Lower leg skin (tissue), 4 donors: ENCODE measurements around the gene OTOS. TPM values are rescaled to one million over a fixed set of nuclear protein-coding genes. Genes with fewer than 3 reads are reported as not detected.

Experiments
- DNase-seq, 2 donors: peaks; one replicate each; pipeline ENCODE4 v3.0.0-alpha.2; 2019; ENCODE audit warnings: low spot score in 2 of 2
- H3K4me3 ChIP-seq: fragments of 200-600 bp; sonication (generic); 2 replicates; pipeline ENCODE4 v1.5.1; 2017; ENCODE audit warnings: mild to moderate bottlenecking, low read depth; ENCODE audit not compliant: poor library complexity, severe bottlenecking
- CTCF ChIP-seq, 3 donors: fragments of 450-650 bp; IDR thresholded peaks; one replicate each; pipeline ENCODE4 v1.5.1; 2016; ENCODE audit warnings: antibody characterized with exemption in 3 of 3, mild to moderate bottlenecking in 3 of 3, moderate library complexity in 2 of 3
- POLR2A ChIP-seq, 2 donors: fragments of 450-650 bp; IDR thresholded peaks; one replicate each; pipeline ENCODE4 v1.6.1; 2016 to 2017; ENCODE audit warnings: antibody characterized with exemption in 2 of 2, mild to moderate bottlenecking in 1 of 2, moderate library complexity in 1 of 2
- WGBS, 2 donors: methylation state at CpG; one replicate each; pipeline ENCODE4 v1.1.5; 2018; 5-methylcytosine and 5-hydroxymethylcytosine counted together
- intact Hi-C: fragments of 100-400 bp; cut with DNase I; formaldehyde crosslinking; loops from one replicate; pipeline ENCODE4 v1.15.0; 2023; ENCODE audit warnings: low total_unique reads
- total RNA-seq, 4 donors: library from RNA; depleted of rRNA; stranded (reverse); fragments of >200 nt; gene quantifications; one replicate each; pipeline ENCODE4 v1.1.0, GENCODE V29; 2016

The OTOS gene
- total RNA-seq, 4 donors from 2014 or later, result not detected

- H3K4me3 ChIP-seq, result no peak overlapping the region
Observed at GRCh38 chr2:240144649-240145261, 4.3 kb upstream of the OTOS start.

GRCh38 chr2:240143801-240144648 lies 3.6 kb upstream of the OTOS start:
- no peak for TF ChIP-seq POLR2A (IDR thresholded peaks at IDR 0.05)
- peak in 1 of 3 donors; percentile 86 for TF ChIP-seq CTCF (IDR thresholded peaks at IDR 0.05)
- DNase-seq, result peak; percentile 45 to 94
- intact Hi-C loops, result loop anchor here (5.0 to 10.0 kb wide), 2 partner anchors 87 to 1109 kb away; no protein-coding TSS in a partner anchor
- no peak overlapping the region for H3K4me3 ChIP-seq
- WGBS, 2 donors, result 44 to 45% methylated on average over 28 to 29 of the region's 36 CpGs

More at GRCh38 chr2:240144649-240145261, 4.3 kb upstream of the OTOS start:
- no peak for TF ChIP-seq CTCF (IDR thresholded peaks at IDR 0.05)
- TF ChIP-seq POLR2A (IDR thresholded peaks at IDR 0.05), result no peak
- no peak for DNase-seq
- 77 to 78% methylated on average over 20 of the region's 20 CpGs for whole genome bisulfite sequencing, 2 donors
- intact Hi-C loops, result loop anchor here (5.0 to 10.0 kb wide), 2 partner anchors 87 to 1110 kb away; no protein-coding TSS in a partner anchor

GRCh38 chr2:240143276-240143675 lies 2.8 kb upstream of the OTOS start:
- no peak for DNase-seq
- WGBS, 2 donors, result 55 to 60% methylated on average over 5 to 6 of the region's 6 CpGs
- TF ChIP-seq CTCF (IDR thresholded peaks at IDR 0.05) (no peak), POLR2A (IDR thresholded peaks at IDR 0.05) (no peak)
- intact Hi-C loops, result loop anchor here (5.0 to 10.0 kb wide), 2 partner anchors 86 to 1108 kb away; no protein-coding TSS in a partner anchor
- H3K4me3 ChIP-seq, result no peak overlapping the region

GRCh38 chr2:240142859-240143258 lies 2.4 kb upstream of the OTOS start:
- intact Hi-C loops, result loop anchor here (5.0 to 10.0 kb wide), 2 partner anchors 86 to 1108 kb away; no protein-coding TSS in a partner anchor
- DNase-seq, result no peak
- no peak overlapping the region for H3K4me3 ChIP-seq
- TF ChIP-seq POLR2A (IDR thresholded peaks at IDR 0.05) (no peak), CTCF (IDR thresholded peaks at IDR 0.05) (no peak)
- WGBS, 2 donors, result 89 to 90% methylated on average over 5 of the region's 5 CpGs

GRCh38 chr2:240142256-240142775 lies 1.9 kb upstream of the OTOS start:
- WGBS, 2 donors, result 84 to 85% methylated on average over 16 of the region's 16 CpGs
- intact Hi-C loops, result loop anchor here (5.0 to 10.0 kb wide), 2 partner anchors 85 to 1108 kb away; no protein-coding TSS in a partner anchor
- no peak overlapping the region for H3K4me3 ChIP-seq
- TF ChIP-seq CTCF (IDR thresholded peaks at IDR 0.05) (no peak), POLR2A (IDR thresholded peaks at IDR 0.05) (no peak)
- no peak for DNase-seq
